HT-29 (cell line): ENCODE measurements around the gene C4orf50. TPM values are rescaled to one million over a fixed set of nuclear protein-coding genes. Genes with fewer than 3 reads are reported as not detected.
"Not testable (repeated sequence)": the region's sequence is repeated elsewhere in the genome, so short reads cannot be mapped to it uniquely, and the experiment has no call there.

Experiments
- DNase-seq: peaks from one replicate; pipeline ENCODE4 v3.0.0-alpha.2; 2015; ENCODE audit warnings: low spot score
- small RNA-seq: library from RNA; depleted of rRNA; stranded (forward); fragments of <200 nt; gene quantifications from one replicate; pipeline ENCODE3, GENCODE V24; 2014
- total RNA-seq: library from RNA; depleted of rRNA; stranded (reverse); fragments of >200 nt; shearing (Covaris generic); gene quantifications from 2 replicates; pipeline ENCODE4 v1.2.3, GENCODE V29; 2014; rRNA removed

The C4orf50 gene
- total RNA-seq, 1 experiment from 2014 or later, result not detected

- DNase-seq, result no peak
Observed at GRCh38 chr4:5865896-5866599, 152.2 kb downstream of the C4orf50 start.

GRCh38 chr4:5863461-5864113 lies 154.6 kb downstream of the C4orf50 start:
- peak; percentile 24 for DNase-seq

- DNase-seq, result no peak
Observed at GRCh38 chr4:5858020-5858769, 160.0 kb downstream of the C4orf50 start.

DNA sequence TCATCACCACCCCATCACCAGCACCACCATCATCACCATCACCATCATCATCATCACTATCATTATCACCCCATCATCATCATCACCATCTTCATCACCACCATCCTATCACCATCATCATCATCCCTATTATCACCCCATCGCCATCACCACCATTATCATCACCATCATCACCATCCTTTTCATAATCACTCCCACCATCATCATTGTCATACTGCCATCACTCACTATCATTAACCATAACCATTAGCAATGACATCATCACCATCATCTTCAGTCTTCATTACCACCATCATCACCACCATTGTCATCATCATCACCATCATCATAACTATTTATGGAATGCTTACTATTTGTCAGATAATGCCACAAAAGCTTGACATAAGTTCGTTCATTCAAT lies 161.0 kb downstream of the C4orf50 start:
- no peak for DNase-seq

DNA sequence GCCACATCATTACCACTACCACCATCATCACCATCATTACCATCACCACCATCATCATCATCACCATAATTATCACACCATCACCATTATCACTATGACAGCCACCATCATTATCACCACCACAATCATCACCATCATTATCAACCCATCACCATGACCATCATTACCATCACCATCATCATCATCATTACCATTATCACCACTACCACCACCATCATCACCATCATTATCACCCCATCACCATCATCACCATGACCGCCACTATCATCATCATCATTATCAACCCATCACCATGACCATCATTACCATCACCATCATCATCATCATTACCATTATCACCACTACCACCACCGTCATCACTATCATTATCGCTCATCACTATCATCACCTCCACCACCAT lies 161.9 kb downstream of the C4orf50 start:
- DNase-seq, result not testable (repeated sequence)

DNA sequence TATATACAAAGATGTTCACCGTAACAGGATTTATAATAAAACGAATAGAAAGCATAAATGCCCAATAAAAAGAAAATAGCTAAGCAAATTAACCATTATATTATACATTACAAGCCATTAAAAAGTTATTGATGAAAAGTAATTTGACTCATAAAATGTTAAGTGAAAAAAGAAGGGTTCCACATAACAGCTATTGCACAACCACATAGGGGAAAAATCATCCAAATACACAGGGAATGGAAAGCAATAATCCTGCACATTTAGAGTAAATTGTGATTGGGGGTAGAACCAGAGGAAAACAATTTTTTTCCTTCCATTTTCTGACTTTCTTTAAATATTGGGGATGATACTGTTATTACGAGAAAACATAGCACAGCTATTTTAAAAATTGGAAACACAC lies 163.3 kb downstream of the C4orf50 start:
- no peak for DNase-seq

DNA sequence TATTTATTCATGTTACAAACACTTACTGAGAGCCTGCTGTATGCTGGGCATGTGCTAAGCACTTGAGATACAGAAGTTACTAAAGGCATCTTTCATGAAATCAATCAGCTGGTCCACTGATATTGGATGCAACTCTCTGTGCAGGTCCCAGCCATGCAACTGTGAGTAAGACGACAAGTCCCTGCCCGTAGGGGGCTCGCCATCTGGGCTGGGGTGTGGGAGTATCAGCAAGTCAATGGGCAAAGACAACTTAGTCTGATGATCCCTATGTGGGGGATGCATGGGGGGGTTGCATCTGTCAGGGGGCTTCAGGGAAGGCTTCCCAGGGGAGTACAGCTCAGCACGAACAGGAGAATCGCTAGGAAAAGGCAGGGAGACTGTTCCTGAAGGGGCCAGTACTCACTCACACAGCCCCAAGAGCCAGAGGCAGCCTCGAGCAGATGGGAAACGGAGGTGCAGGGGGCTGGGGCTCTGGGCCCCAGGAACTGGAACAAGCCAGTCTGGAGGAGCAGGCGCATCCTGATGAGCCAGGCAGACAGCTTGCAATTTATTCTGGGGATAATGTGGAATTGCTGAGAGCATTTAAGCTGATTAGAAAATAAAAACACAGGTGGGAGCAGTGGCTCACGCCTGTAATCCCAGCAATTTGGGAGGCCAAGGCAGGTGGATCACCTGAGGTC lies 165.6 kb downstream of the C4orf50 start:
- no peak for DNase-seq

DNA sequence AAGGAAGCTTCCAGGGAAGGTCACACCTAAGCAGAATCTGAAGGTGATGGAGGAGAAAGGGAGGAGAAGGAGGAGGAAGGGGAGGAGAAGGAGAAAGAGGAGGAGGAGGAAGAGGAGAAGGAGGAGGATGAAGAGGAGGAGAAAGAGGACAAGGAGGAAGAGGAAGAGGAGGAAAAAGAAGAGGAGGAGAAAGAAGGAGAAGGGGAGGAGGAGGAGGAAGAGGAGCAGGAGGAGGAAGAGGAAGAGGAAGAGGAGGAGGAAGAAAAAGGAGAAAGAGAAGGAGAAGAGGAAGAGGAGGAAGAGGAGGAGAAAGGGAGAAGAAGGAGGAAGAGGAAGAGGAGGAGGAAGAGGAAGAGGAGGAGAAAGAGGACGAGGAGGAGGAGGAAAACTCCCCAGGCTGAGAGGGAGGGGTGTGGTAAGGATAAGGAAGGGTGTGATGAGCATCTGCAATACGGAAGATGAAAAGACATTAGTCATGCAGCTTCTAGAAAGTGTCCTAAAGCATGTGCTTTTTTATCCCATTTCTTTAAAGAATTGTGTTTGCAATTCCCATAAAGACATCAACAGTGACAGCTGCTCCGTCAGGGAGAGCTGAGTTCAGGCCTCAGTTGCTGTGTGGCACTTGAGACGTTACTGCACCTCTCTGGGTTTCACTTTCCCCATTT lies 166.5 kb downstream of the C4orf50 start:
- no peak for DNase-seq

Small RNA genes lying within 50 kb of the gene (small RNA-seq; reads per million reads assigned to genes)
- gene MIR378D1, result not detected

Other genes with a start within 250 kb of the C4orf50 start
- gene CRMP1, start 125.3 kb downstream of the C4orf50 start, total RNA-seq, result not detected in 2 replicates
- gene JAKMIP1, start 182.1 kb upstream of the C4orf50 start, total RNA-seq, result not detected in 2 replicates